ENCODE results near the gene KCTD8.

Gene KCTD8

GRCh38 chr4:44160776-44161367 is 287.7 kb downstream of the KCTD8 start:
- no peak for DNase-seq

- no peak for DNase-seq
These were observed 288.6 kb downstream of the KCTD8 start for GRCh38 chr4:44159991-44160390.

DNA sequence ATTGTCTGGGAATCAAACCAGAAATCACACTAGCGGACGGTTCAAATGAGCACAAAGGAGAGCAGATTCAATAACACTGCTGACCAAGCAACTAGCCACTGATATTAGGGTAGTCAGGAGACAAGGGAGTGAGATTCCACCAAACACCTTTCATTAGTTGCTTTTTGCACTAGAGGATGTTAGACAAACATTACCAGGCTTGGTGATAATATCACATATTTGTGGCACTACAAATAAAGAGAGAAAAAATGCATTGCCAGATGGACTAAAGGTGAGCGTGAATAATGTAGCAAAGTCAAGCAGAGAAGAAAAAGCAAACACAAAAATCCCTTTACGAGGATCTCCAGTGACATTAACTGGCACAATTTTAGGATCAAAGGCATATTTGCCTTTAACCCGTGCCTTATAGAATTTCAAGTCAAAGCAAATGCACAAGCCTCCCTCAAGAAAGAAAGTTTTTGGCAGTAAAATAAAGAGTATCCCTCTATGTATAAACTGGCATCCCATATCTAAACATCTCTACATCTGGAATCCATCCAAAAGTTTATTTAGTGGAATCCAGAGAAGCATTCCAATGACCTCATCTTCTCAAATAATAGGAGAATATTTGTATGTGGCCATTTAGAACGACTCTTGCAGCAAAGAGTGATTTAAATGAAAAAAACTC is 290.9 kb downstream of the KCTD8 start:
- DNase-seq = no peak

DNA sequence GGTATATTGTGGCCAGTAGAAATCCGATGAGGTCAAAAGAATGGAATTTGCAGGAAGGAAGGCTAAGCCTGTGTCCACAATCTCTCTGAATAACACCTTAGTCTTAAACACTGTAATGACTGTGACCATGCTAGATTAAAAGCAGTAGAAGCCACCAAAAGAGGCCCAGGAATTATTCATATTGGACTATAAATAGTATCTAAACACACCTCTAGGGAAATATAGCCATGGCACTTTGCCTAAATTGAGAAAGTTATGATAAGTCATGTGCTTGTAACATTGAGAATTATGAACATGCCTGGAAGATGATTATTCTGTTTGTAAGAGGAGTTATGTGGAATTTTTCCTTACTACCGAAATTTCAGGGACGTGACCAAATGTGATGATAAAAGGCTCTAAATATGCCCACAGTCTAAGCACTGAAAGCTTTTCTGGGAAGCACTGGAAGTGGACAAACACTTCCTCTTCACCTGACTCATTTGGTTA is 298.5 kb downstream of the KCTD8 start:
- DNase-seq = no peak

DNA sequence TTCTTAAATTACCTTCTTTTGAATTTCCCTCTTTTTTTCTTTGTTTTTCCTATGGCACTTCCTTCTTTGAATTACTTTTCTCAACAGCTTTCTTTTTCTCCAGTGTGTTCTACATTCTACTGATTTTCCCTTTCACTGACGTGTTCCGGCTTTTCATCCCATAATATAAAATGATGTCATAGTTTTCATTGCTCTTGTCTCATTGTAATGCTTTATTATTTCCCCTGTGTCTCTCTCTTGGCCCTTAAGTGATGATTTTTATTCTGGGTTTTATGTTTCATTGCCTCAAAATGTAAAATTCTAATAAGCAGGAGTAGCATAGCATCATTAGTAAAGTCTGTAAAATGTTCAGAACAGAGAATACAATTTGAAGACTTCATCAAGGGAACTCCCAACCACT is 299.3 kb downstream of the KCTD8 start:
- DNase-seq = no peak

- no peak for DNase-seq
These were observed 301.0 kb downstream of the KCTD8 start for GRCh38 chr4:44147571-44148075.

GRCh38 chr4:44146516-44146915 is 302.1 kb downstream of the KCTD8 start:
- DNase-seq = no peak

GRCh38 chr4:44145868-44146267 is 302.7 kb downstream of the KCTD8 start:
- DNase-seq = no peak

GRCh38 chr4:44132526-44132925 is 316.1 kb downstream of the KCTD8 start:
- DNase-seq = no peak

All from cerebellar nuclear complex (tissue), 1 donor.